ENCODE measurements around the gene SLC35A1.
A peak's percentile ranks its signal among the peaks of the same experiment; 100 is the strongest.
"Not testable (repeated sequence)": the region's sequence is repeated elsewhere in the genome, so short reads cannot be mapped to it uniquely, and the experiment has no call there.

SLC35A1 gene

GRCh38 chr6:87472525-87473418 is at the start of gene SLC35A1:
Gene SLC35A1, plus strand, starts transcription at chr6:87472974. Its CDS starts 30 bp downstream, at chr6:87473004.
- DNase-seq, result peak; percentile 42 to 83

- no peak for DNase-seq
Observed at GRCh38 chr6:87426789-87427188, 46.0 kb upstream of the SLC35A1 start.

GRCh38 chr6:87430499-87430898 is 42.3 kb upstream of the SLC35A1 start:
- DNase-seq, result no peak

GRCh38 chr6:87431263-87431662 is 41.5 kb upstream of the SLC35A1 start:
- no peak for DNase-seq

DNA sequence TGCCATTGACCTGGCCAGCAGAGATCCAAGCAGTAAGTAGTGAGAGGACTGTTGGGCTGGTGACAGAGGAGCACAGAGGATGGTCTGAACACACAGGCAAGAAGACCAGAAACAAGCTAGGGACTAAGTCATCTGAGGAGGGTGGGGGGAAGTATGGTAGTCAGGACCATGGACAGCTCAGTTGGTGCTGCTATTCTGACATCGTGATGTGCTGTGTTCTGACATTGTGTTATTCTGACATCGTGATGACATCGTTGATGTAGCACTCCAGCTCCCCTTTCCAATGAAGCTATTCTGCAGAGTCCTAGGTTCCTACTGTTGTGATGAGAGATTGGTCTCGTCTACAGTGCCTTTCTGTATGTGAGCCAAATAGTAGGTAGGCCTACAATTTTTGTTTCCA is 36.3 kb upstream of the SLC35A1 start:
- DNase-seq, result peak in 1 of 2 experiments; percentile 6

- DNase-seq, result no peak
Observed at GRCh38 chr6:87441711-87442110, 31.1 kb upstream of the SLC35A1 start.

DNA sequence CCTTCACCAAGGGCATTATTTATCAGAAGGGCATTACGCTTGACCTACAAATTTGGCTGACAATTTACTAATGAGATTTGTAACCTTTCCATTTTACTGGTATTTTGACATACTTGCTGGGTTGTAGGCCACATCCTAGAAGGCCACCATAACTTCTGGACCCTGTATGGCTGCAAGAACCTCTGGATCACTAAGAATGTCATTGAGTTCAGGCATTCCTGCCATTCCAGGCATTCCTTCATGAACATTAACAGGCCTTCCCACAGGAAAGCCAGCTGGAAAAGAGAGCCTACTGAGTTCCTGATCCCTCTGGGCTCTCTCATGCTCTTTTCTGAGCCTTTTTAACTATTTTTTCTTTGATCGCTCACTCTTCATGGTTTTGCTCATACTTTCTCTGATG is 28.4 kb upstream of the SLC35A1 start:
- no peak for DNase-seq

DNA sequence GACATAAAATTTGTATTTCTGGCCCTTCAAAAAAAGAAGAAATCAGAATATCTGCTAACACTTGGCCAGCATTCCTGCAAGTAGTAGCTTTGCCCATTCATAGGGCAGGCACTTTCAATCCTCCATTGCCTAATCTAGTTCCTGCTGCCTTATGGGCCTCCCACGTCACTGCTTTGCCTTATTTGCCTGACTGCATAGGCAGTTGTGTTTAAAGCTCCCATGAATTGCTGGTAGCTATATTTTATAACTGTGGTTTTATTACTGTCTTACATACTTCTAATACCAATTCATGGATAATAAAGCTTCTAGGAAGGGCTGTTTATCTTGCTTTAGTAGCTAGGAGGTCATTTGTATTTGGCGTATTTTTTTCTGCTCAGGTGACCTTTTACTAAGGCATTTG is 7.7 kb upstream of the SLC35A1 start:
- no peak for DNase-seq

- peak in 1 of 2 experiments; percentile 67 for DNase-seq
Observed at GRCh38 chr6:87473419-87473903, 687 bp downstream of the SLC35A1 start.

DNA sequence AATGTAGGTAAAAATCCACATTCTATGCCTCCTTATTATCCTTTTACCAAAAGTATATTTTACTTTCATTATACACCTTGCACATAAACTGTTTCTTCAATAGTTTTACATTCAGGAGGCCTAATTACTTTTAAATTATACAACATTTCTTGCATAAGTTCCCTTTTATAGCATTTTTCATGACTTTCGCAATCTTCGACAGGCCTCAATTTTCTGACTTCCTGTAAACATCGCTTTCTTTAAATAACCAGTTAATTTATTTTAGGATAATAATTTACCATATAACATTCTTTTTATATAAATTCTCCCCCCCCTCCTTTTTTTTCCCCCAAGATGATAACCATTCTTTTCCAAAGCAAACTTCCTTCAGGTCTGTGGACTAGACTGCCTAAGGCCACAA is 9.2 kb downstream of the SLC35A1 start:
- DNase-seq, result no peak

GRCh38 chr6:87482366-87482765 is 9.6 kb downstream of the SLC35A1 start:
- no peak for DNase-seq

DNA sequence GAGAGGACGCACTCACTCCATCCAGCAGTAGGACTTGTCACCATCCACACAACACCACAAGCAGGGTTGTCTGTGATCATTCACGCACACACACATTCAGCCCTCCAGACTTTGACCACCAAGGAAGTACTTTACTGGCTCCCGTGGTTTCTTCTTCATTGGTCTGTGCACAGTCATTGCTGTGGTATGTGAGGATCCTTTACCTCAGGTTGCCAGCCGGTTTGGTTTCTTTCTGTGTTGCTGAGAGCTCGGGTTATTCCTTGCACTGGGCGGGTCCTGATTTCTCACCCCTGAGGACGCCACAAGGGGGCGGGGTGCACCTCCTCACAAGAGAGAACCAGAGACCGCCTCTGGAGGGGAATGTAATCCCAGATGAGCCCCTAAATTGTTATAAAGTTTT is 11.2 kb downstream of the SLC35A1 start:
- no peak for DNase-seq

DNA sequence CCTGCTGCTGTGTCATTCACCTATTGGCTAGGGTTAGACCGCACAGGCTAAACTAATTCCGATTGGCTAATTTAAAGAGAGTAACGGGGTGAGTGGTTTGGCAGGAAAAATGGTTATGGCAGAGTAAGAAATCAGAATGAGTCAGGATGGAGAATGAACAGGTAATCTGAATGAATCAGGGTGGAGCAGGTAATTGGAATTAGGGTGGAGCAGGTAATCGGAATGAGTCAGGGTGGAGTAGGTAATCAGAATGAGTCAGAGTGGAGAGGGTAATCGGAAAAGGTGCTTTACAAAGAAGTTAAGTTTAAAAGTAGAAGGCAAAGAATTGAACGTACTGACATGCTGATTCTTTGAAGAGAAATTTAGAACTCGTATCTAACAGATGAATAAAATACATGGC is 11.7 kb downstream of the SLC35A1 start:
- no peak for DNase-seq

- no peak for DNase-seq
Observed at GRCh38 chr6:87487555-87487954, 14.8 kb downstream of the SLC35A1 start.

- not testable (repeated sequence) for DNase-seq
Observed at GRCh38 chr6:87489326-87489725, 16.6 kb downstream of the SLC35A1 start.

- DNase-seq, result no peak
Observed at GRCh38 chr6:87494761-87495422, 22.1 kb downstream of the SLC35A1 start.

GRCh38 chr6:87498048-87498447 is 25.3 kb downstream of the SLC35A1 start:
- DNase-seq, result no peak

GRCh38 chr6:87501809-87502572 is 29.2 kb downstream of the SLC35A1 start:
- no peak for DNase-seq

DNA sequence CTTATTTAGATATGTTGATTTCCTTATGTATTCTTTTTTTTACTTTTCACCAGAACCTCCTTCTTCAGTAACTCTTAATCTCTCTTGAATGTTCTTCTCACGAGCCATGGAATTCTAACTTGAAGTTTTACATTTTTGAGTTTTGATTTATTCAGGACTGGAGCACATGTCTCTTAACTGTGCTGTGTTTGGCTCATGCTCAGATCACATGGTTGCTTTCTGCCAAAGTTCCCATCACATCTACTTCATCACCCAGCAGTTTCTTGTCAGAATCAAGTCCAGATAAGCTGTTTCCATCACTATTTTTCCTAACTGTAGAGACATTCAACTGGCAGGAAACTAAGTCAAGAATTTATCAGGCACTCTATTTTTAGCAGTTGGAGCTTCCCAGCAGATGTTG is 31.7 kb downstream of the SLC35A1 start:
- DNase-seq, result no peak

GRCh38 chr6:87514831-87515230 is 42.1 kb downstream of the SLC35A1 start:
- DNase-seq, result no peak

- DNase-seq, result no peak
Observed at GRCh38 chr6:87518453-87518852, 45.7 kb downstream of the SLC35A1 start.

- no peak for DNase-seq
Observed at GRCh38 chr6:87522686-87523085, 49.9 kb downstream of the SLC35A1 start.

- DNase-seq, result no peak
Observed at GRCh38 chr6:87529221-87529620, 56.4 kb downstream of the SLC35A1 start.
